ENCODE measurements around the gene DACH1.

The DACH1 gene

DNA sequence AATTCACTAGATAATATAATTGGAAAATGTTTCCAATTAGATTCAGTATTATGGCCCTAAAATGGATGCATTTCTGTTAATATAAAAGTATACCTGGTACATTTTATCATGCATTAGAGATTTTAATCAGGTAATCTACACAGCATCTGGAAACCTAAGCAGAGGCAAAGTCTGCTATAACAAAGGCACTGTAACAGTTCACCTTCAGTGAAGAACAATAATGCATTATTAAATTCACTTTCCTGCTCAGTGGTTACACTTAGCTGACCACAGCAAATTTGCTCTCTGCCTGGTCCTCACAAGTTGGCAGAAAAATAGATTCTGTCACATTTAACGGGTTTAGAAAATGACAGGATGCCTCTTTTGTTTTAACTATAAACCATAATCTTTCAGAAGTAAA lies 326.9 kb downstream of the DACH1 start:
- DNase-seq, result no peak

DNA sequence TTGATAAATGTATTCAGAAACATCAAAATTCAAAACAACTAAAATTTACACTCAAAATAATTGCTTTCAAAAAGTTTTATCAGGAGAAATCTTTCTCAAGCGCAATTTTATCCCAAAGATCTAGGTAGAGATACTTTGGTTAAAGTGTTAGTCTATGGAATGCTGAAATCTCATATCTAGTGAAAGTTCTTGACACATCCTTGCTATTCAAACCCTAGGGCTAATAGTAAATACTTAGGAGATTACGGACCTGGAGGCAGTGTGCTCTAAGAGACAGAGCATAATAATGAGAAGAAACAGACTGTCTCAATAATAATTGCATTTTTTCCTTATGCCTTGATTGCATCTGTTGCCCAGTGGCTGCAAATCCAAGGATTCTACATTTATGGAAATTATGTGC lies 330.8 kb downstream of the DACH1 start:
- no peak for DNase-seq

DNA sequence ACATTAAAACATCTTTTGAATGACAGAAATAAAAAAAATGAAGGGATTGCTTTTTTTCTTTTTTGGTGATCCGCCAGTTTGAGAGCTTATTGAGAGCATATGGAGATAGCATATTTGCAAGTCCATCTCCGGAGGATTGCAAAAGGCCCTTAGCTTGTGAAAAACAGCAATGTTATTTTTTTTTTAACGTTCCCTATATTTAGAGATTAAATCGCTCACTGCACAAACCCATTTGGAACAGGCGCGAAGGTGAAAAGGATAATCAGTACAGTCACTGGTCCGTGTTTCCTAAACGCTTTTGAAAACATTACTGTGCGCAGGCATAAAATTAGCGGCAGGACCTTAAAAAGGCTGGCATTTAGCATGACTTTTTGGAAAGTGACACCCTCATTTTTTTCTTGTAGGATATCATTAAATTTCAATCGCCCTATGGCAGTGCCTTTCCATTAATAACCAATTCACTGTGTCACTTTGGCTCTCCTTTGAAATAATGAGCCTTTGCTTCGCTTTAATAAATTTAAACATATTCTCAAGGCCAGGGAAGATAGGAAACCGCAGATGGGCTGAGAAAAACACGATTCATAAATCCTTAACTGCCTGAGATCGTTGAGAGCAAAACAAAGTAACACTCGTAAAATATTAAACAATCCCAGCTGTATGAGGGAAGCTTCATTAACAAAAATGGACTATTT lies 342.2 kb downstream of the DACH1 start:
- DNase-seq, result no peak

DNA sequence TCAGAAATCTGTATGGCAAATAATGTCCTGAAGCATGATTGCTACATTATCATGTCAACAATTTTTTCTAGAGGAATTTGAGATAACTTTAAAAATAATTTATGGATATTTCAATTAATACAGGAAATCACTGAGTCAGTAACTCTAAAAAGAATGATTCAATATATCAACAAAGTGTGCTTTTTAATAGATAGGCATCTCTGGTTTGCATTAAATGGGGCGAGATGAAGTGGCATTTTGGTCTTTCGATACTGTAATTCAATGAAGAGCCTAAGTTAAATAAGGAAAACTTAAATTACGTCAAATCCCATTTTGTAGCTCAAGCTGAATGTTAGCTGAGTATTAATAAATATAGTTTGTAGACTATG lies 342.8 kb downstream of the DACH1 start:
- DNase-seq, result no peak

DNA sequence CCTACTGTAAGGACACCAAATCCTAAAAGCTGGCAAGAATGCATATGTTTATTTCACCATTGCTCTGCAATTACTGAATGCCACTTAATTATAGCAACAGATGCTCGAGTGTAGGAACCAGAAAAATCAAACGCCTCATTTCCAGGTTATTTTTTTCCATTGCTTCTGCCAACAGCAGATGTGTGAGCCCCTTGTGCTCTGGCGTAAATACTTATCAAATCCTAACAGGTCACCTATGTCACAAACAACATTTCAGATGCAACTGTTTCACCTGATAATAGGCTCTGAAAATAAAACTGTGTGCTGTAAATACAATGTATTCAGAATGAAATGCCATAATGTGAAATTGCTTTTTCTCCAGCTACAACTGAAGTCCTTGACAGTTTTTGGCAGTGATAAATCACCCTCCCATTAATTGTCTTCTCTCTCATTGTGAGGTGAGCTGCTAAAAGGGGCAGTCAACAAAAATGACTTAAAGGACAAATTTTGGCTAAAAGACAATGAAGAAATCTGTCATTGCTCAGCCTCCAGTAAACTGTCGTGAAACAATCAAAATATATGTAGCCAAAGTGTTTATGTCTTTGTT lies 344.0 kb downstream of the DACH1 start:
- no peak for DNase-seq

DNA sequence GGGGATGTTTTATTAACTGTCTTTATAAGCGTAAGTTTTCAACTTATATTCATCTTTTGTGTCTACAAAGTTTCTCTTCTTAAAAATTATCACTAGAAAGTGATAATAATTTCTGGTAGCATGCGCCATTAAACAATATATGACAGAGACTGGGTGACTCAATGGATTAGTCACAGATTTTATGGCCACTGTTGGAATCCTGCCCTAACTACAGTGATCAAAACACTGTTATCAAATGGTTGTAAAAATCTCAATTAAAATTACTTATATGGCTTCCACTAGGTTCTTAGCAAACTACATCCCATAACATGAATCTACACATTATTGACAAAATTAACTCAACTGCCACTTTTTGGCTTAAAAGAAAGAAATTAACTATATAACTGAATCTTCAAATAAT lies 350.0 kb downstream of the DACH1 start:
- DNase-seq, result no peak

DNA sequence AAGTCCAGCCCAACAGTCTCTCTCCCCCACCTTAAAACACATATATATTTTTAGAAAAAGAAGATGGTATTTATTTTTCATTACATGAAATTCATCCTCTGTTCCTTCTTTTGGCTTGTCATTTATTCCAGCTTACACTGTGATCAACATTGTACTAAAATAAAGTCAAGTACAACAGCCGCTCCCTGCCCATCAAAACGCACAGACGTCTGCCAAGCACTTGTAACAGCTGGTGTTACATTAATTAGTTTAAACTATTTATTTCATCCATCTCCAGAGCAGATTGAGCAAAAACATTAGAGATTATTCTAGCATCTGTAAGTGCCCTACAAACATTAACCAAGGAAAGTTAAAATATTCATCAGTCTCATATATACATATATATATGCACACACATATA lies 350.5 kb downstream of the DACH1 start:
- DNase-seq, result no peak

DNA sequence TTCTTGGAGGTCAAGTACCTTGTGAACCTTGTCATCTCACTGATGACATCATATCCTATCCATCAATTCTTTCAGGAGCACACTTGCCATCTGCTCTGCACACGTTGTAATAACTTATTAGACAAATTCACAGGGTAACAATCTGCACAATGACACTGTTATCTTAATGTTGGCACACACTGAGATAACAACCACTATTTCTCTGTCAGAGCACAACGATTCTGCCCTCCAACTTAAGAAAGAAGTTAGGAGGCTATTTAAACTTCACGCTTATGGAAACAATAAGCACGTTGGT lies 351.3 kb downstream of the DACH1 start:
- DNase-seq, result no peak

DNA sequence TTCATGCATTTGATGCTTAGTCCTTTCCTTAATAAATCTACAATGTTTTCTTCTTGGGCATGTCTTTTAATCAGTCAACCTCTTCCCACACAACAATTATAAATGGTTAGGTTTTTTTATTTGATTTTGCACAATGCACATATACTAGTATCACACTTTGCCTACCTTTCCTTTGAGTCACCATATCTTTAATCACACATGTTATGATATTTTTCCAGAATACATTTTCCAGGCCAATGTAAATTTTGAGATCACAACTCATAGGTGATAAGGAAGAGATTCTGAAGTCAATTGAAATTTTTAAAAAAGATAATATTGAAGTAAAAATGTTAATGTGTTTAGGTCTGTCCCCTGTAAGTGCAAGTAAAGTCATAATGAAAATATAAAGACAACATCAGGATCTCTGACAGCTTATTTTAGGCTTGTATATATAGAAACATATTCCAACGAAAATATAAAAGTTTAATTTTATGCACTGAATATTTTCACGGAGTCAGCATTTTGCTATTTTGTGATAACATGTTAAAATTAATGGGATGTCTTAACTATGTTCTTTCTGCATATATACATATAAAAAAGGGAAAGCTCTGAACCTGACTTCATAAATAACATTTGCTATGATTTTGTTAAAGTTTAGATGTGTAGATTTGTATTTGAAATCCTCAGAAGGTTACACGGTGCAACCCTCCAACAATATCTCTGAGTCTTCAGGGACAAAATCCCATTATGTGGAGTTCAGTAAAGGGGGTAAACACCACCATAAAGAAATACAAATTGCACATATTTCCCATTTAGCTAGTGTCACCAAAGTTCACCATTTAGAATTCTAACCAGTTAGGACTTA lies 351.9 kb downstream of the DACH1 start:
- no peak for DNase-seq

DNA sequence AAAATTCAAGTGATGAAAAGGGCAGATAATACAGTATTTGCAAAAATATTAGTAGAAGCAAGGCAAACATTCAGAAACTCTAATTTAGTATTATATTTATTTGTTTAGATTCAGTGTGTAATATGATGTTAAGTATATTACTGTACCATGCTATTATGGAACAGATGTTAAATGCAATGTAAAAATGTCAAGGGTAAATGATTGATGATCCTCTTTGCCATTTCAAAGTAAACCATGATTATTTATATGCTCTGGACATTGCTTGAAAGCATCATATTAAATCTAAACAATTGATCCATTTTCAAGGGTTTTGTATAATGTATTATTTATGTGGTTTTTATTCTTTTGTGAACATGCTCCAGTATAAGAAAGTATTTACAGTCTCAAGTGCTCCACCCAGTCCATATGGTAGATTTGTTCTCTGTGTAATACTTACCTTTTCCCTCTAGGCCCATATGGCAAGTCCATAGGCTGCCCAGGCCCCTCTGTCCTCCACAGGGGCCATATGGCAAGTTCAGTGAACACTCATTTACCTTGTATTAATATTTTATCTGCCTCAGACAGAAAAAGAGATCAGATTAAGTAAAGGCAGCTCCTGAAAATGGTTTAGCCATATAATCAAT lies 353.5 kb downstream of the DACH1 start:
- DNase-seq, result no peak

DNA sequence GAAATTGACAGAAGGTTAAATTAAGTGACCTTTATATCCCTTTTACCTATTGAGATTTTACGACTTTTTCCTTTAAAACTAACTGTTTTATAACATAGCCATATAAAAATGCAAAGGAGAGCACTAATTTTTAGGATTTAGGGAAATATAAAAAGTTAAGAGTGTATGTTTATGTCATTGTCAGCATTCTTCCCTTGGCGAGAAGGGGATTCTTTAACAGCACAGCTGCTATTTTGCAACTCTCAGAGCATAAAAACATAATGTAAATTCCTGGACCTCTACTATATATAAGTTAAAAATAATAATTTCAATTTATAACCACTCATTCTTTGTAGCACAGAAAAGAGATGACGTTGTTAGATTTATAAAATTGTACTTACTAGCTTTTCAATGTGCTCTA lies 363.2 kb downstream of the DACH1 start:
- no peak for DNase-seq

DNA sequence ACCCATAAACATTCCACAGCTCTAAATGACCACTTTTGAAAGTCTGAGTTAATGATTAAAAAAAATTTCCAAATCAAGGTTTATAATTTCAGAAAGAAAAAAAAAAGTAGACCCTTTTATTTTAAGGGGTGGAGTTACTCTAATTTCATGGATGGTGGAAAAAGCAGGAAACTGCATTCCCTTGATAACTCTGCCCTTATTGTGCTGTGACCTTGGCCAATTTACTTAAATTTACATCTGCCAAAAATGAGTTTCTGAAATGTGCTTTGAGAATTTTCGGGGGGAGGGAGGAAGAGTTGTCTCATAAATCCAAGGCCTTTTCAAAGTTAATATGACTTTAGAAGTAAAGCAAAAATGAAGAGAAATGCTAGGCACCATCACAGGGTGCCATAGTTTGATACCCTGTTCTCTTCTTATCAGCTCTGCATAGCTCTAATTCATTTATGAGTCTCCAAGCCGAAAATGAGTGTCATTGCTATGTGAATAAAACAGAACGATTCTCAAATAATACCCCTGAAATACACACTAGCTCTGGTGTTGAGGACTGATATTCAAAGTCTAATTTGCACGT lies 367.0 kb downstream of the DACH1 start:
- no peak for DNase-seq

DNA sequence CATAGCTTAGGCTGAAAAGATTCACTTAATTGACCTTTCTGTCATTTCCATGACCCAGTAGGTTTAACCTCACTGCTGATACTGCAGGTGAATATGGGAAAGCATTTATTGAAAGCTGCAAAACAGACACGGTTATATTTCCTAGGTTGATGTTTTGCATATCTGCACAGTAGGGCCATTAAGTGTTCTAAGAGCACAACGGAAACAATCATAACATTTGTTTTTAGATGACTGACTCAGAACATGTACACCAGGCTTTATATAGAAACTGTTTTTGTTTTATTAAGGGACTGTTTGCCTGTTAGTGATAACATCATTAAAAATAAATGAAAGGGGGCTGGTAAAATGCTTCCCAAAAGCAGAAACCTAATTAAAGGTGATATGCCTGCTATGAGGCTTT lies 367.8 kb downstream of the DACH1 start:
- no peak for DNase-seq

DNA sequence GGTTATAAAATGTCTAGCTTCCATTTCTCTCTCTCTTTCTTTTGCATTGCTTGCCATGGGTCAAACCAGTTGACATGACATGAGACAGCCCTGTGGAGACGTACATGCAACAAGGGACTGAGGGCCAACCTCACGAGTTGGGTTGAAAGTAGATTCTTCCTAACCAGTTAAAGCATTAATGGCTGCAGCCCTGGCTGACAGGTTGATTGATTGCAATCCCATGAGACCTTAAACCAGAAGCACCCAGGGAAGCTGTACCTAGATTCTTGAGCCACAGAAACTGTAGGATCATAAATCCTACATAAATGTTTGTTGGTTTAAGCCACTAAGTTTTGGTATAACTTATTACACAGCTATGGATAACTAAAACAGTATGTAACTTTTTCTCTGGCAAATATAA lies 373.8 kb downstream of the DACH1 start:
- DNase-seq, result no peak

DNA sequence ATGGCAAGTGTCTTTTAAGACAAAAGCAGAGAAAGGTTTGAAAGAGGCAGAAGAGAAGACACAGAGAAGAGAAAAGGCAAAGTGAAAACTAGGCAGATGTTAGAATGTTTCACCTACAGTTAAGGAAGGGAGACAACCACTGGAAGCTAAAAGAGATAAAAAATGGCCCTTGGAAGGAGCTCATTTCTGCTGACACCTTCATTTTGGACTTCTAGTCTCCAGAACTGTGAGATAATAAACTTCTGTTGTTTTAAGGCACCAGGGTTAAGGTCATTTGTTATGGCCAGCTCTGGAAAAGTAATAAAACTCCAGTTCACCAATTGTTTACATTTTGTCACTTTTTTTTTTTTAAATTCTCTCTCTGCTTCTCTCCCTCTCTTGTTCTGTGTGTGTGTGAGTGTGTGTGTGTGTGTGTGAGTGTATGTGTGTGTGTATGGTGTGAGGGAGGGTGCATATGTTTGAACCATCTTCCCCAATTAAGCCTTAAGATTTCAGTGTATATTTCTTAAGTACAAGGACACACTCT lies 374.6 kb downstream of the DACH1 start:
- no peak for DNase-seq

DNA sequence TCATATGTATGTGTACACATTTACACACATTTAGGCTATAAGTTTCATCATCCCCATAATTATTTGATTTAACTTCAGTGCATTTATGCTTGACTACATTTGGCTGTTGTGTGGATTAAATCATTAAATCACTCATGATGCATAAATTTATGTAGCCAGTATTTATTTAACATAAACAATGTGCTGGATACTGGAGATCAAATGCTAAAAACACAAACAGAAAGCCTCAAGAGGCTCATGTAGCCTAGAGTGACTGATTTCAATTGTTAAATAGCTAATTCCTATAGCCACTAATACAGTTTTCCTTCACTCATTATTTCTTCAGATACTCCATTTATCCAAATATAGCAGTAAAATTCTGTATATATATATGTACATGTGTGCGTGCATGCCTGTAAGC lies 376.0 kb downstream of the DACH1 start:
- no peak for DNase-seq

DNA sequence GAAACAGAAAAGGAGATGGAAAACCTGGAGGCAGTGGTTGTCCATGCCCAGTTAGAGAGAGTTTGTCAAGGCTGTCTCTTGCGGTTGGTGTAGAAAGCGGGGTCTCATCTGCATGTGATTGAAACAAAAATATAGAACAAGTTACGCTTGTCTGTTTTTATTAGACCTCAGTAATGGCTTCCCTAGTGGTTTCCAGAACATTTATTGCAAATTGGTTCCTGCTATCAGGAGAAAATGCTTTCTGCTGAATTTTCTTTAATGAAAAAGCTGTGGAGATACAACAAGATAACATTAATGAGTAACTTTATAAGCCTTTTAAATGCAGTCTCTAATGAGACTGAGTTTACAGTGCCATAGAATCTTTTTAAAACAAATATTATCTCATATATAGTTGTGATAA lies 378.0 kb downstream of the DACH1 start:
- DNase-seq, result no peak

DNA sequence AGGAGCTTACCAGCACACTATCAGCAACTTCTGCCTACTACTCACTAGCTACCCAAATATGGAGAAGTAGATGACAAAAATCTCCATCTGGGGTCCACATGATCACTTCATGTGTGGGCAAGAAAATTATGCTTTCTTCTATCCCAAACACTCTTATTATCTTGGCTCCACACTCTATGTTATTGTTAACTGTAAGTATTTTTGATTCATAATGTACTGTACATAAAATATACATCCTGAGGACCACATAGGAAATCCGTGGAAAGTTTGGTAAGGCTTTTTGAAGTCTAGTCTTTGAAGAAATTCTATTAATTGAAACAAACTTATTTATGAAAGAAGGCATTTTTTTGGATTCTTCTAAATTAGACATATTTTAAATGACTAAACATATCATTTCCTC lies 378.8 kb downstream of the DACH1 start:
- DNase-seq, result no peak

DNA sequence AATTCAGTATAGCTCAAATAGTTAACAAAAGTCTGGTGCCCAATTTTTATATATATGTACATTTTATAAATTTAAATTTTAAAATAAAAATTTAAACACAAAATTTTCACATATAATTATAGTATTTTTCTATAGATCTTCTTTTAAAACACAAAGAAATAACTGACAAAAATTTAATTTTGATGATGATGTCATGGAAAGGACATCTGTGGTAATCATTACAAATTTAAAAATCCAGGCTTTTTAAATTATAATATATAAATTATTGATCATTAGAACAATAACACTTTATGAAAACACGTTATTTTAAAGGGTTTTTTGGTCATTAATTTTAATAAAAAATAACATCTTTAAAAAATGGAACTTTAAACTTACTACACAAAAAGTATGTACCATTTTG lies 381.1 kb downstream of the DACH1 start:
- no peak for DNase-seq

DNA sequence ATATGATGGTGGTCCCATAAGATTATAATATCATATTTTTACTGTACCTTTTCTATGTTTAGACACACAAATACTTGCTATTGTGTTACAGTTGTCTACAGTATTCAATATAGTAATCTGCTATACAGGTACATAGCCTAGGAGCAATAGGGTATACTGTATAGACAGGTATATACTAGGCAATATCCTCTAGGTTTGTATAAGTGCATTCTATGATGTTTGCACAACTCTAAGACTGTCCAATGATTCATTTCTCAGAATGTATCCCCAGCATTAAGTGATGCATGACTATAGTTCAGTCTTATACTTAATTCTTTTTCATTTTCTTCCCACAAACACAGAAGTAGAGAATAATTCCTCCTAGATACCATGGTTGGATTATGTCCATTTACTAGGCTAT lies 383.3 kb downstream of the DACH1 start:
- no peak for DNase-seq

DNA sequence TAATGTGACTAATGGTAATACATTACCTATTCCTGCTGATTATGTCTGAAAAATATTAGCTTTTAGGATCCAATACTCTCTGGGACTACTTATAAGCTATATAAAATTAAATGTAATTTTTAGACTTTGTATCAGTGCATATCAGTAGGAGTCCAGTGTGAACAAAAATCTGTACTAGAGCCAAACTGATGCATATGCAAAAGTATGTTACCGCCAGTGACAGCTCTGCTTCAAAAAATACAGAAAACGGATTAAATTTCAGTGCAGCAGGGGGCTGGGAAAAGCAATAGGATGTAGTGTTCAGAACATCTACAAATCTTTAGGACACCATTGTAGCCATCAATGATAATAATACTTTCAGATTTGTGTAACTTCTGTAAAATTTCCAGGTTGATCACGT lies 385.5 kb downstream of the DACH1 start:
- DNase-seq, result no peak

DNA sequence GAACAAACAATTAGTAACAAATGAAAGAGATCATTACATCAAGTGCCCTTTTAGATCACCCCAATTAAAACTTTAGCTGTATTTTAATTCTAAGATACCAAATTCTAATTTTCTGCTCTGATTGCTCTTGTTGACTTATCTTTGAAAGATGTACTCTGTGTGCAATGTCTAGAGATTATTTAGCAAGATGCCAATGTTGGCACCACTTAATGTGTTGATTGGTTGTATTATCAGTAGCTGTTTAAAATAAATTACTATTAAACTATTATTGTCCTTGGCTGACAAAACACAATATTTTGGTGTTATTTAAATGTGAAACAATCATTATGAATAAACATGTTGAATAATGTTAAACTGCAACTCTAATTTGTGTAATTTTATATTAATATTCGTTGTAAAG lies 386.0 kb downstream of the DACH1 start:
- DNase-seq, result no peak

DNA sequence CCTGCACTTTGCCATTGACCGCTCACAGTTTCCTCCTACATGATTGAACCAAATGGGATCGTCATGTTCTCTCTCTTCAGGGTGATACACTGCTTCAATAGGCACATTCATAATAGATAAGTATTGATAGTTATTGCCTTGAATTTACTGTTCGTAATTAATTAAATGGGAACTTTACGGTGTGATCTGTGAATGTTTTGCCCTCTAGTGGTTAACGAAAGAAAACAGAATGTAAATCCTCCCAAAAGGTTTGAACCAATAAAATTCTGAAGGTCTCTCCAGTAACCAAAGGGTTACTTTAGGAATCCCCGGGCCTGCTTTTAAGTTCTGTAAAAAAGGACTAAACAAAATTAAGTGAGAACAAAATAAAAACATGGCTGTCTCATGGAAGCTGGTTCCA lies 389.3 kb downstream of the DACH1 start:
- DNase-seq, result peak; percentile 1

DNA sequence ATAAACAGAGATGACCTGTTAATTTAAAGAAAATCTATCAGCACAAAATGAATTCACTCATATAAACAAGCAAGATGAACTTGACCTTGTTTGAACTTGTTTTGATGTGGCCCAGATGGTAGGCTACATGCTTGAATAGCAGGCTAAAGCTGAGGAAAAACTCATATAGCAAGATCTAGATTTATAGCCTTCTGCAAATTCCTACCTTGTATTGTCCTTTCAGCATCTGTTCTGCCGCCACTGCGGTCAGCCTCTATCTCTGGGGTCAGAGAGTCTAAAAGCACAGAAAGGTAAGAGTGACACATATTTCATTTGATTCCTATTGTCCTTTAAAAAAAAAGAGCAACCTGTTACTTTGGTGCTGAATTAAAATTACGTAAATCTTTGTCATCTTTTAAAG lies 392.1 kb downstream of the DACH1 start:
- no peak for DNase-seq
